Measurements from ENCODE around the gene CTNNBL1.
A peak's percentile ranks its signal among the peaks of the same experiment; 100 is the strongest.

CTNNBL1 gene

DNA sequence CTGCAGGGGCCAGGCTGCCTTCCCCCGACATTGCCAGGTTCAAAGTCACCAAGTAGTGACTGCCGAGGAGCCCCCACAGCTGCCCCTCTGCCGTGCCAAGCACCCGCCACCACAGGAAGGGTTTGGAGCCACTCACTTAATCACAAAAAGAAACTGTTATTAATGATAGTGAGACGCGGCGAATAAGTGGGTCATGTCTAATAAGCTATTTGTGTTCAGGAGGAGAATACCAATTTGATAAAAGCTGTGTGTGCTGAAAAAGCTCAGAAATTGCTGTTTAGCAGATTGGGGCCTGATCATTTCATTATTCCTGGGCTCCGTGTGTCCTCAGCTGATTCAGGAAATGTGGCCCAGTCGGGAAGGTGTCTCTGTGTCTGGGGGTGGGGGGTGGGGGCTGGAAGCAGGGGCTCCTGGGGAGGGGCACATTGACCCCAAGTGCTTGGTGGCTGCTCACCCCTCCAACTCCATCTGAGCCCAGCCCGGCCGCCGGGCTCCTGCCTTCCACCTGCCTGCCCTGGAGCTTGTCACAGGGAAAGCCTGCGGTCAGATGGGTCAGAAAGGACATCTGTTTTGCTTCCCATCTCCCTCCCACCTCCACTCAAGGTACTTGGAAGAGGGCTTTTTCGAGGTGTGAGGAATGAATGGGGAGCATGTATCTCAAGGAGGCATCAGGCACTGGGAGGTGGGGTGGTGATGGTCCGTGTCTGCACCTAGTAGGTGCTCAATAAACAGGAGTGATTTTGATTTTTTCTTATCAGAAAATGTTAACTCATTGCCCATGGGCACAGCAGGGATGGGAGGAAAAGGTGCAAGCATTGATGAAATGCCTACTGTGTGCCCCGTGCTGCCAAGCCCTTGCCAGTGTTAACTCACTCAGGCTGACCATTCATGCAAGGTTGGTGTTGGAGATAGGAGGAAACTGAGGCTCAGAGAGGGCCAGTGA, 212.1 kb downstream of the CTNNBL1 start:
- WGBS = 88% methylated on average over 16 of the region's 16 CpGs
- no peak overlapping the region for H3K27ac ChIP-seq (ENCODE audit: low read depth, low read length)
- no peak overlapping the region for H3K4me3 ChIP-seq (ENCODE audit: low read length)
- H3K9ac ChIP-seq (ENCODE audit: low read depth, low read length) = no peak overlapping the region
- H3K4me1 ChIP-seq (ENCODE audit: insufficient read depth, low read length) = peaks cover 13% of the 10 kb centered on the region
- H3K36me3 ChIP-seq (ENCODE audit: insufficient read depth, low read length) = no peaks in the 10 kb centered on the region
- H3K27me3 ChIP-seq (ENCODE audit: insufficient read depth, low read length) = peaks cover 12% of the 10 kb centered on the region
- no peaks in the 10 kb centered on the region for H3K9me3 ChIP-seq (ENCODE audit: insufficient read depth, low read depth, low read length)

DNA sequence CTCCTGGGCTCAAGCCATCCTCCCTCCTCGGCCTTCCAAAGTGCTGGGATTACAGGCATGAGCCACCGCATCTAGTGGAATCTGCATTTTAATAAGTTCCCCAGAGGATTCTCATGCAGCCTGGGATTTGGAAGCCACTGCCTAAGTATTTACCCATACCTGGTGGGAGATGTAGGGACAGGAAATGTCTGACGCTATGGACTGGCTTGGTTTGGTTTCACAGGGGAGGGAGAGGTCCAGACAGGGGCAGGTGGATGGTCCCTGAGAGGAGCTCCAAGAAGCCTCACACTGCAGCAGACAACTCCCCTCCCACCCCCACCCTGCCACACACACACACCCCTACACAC, 213.5 kb downstream of the CTNNBL1 start:
- H3K9ac ChIP-seq (ENCODE audit: low read depth, low read length) = no peak overlapping the region
- no peaks in the 10 kb centered on the region for H3K36me3 ChIP-seq (ENCODE audit: insufficient read depth, low read length)
- WGBS = 42% methylated on average over 3 of the region's 3 CpGs
- no peak overlapping the region for H3K4me3 ChIP-seq (ENCODE audit: low read length)
- no peaks in the 10 kb centered on the region for H3K9me3 ChIP-seq (ENCODE audit: insufficient read depth, low read depth, low read length)
- H3K4me1 ChIP-seq (ENCODE audit: insufficient read depth, low read length) = peaks cover 21% of the 10 kb centered on the region
- peaks cover 8% of the 10 kb centered on the region for H3K27me3 ChIP-seq (ENCODE audit: insufficient read depth, low read length)
- H3K27ac ChIP-seq (ENCODE audit: low read depth, low read length) = peak overlapping the region; percentile 15; the same call in 1 of the 2 replicates

DNA sequence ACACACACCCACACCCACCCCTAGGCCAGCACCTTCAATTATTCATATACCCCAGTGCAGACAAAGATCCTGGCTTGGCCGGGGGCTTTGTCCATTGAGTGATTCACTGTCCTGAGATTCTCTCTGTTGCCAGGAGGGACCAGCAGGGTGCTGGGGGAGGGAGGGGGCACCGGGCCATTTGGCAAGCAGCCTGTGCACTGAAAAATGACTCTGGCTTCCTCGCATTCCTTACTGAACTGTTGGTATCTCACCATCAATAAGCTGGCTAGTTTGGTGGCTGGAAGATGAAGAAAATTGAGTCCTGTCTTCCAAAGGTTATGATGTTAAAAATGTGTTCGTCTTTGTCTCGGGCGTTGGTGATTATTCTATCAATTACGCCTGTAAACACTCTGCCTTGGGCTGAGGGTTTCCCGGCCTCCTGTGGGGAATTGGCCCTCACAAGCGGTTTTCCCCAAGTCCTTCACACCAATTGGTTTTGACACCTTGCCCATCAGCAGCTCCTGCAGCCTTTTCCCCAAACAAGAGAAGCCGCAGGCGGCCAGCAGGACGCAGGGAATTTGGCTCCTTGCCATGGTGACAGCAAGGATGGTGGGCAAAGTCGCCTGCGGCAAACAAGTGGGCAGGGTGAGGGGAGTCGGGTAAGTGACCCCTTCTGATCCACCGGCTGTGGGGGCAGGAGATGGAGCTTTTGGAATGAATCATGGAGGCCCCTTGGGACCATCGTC, 214.0 kb downstream of the CTNNBL1 start:
- H3K4me3 ChIP-seq (ENCODE audit: low read length) = peak overlapping the region; percentile 0; the same call in 1 of the 2 replicates
- no peaks in the 10 kb centered on the region for H3K36me3 ChIP-seq (ENCODE audit: insufficient read depth, low read length)
- peaks cover 9% of the 10 kb centered on the region for H3K27me3 ChIP-seq (ENCODE audit: insufficient read depth, low read length)
- no peaks in the 10 kb centered on the region for H3K9me3 ChIP-seq (ENCODE audit: insufficient read depth, low read depth, low read length)
- peaks cover 22% of the 10 kb centered on the region for H3K4me1 ChIP-seq (ENCODE audit: insufficient read depth, low read length)
- no peak overlapping the region; the same call in 1 of the 2 replicates for H3K9ac ChIP-seq (ENCODE audit: low read depth, low read length)
- 38% methylated on average over 17 of the region's 17 CpGs for WGBS
- peak overlapping the region; percentile 65; the same call in 1 of the 2 replicates for H3K27ac ChIP-seq (ENCODE audit: low read depth, low read length)

DNA sequence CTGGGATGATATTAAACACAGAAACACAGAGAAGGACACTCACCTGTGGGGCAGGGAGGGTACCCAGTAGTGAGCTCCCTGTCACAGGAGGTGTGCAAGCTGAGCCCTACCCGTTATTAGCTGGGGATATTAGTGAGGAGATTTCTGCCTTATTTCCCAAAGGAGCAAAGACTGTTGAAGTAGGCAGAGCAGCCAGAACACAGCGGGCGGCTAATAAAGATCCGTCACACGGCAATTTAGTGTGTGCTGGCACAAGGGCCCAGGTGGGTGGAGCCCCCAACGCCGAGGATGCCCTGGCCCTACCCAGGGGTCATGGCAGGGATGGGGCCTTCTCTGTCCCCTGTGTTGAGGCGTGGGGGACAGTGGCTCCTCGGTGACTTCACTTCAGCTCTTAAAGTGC, 217.4 kb downstream of the CTNNBL1 start:
- peaks cover 23% of the 10 kb centered on the region for H3K4me1 ChIP-seq (ENCODE audit: insufficient read depth, low read length)
- 78% methylated on average over 9 of the region's 9 CpGs for WGBS

DNA sequence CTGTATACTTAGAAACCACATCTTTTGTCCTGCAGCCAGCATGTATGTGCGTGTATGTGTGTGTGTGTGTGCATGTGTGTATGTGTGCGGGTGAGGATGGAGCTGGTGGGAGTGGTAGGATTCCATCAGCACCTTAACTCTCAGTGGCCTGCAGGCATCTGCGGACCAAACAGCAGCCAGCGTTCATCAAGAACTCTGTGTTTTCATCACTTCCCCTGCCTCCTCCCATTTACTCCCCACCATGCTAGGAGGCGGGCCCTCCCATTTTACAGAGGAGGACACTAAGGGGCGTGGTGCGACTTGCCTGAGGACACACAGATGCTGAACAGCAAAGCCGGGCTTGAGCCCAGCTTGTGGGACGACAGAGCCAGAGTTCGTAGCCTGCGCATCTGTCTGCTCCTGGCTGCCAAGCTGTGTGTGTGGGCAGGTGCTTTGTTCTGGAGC, 218.0 kb downstream of the CTNNBL1 start:
- no peak overlapping the region for H3K9ac ChIP-seq (ENCODE audit: low read depth, low read length)
- no peak overlapping the region for H3K4me3 ChIP-seq (ENCODE audit: low read length)
- H3K27ac ChIP-seq (ENCODE audit: low read depth, low read length) = no peak overlapping the region
- no peaks in the 10 kb centered on the region for H3K9me3 ChIP-seq (ENCODE audit: insufficient read depth, low read depth, low read length)
- WGBS = 7% methylated on average over 9 of the region's 11 CpGs
- no peaks in the 10 kb centered on the region for H3K36me3 ChIP-seq (ENCODE audit: insufficient read depth, low read length)
- H3K4me1 ChIP-seq (ENCODE audit: insufficient read depth, low read length) = peaks cover 29% of the 10 kb centered on the region
- peaks cover 21% of the 10 kb centered on the region for H3K27me3 ChIP-seq (ENCODE audit: insufficient read depth, low read length)

More for the DNA sequence above, 217.4 kb downstream of the CTNNBL1 start:
- no peaks in the 10 kb centered on the region for H3K9me3 ChIP-seq (ENCODE audit: insufficient read depth, low read depth, low read length)
- H3K4me3 ChIP-seq (ENCODE audit: low read length) = no peak overlapping the region
- no peak overlapping the region for H3K27ac ChIP-seq (ENCODE audit: low read depth, low read length)
- H3K9ac ChIP-seq (ENCODE audit: low read depth, low read length) = no peak overlapping the region
- H3K27me3 ChIP-seq (ENCODE audit: insufficient read depth, low read length) = peaks cover 15% of the 10 kb centered on the region
- H3K36me3 ChIP-seq (ENCODE audit: insufficient read depth, low read length) = no peaks in the 10 kb centered on the region

DNA sequence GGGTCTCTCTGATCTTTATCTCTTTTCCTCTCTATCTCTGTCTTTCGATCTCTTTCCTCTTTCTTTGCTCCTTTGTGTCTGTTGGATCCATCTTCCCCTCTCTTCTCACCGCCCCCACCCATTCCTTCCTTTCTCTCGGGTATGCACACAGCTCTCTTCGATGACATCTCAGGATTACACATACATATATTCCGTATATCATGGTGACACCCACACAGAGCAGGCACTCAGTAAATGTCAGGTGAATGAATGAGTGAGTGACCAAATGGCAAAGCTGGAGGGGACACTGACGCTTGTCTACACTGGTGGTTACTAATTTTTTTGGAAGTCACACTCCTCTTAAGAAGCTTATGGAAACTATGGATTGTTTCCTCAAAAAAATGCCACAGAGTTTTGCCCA, 219.0 kb downstream of the CTNNBL1 start:
- Histone ChIP-seq H3K27ac (ENCODE audit: low read depth, low read length) (no peak overlapping the region), H3K27me3 (ENCODE audit: insufficient read depth, low read length) (peaks cover 21% of the 10 kb centered on the region), H3K9me3 (ENCODE audit: insufficient read depth, low read depth, low read length) (no peaks in the 10 kb centered on the region), H3K9ac (ENCODE audit: low read depth, low read length) (no peak overlapping the region), H3K4me3 (ENCODE audit: low read length) (no peak overlapping the region), H3K4me1 (ENCODE audit: insufficient read depth, low read length) (peaks cover 30% of the 10 kb centered on the region), H3K36me3 (ENCODE audit: insufficient read depth, low read length) (no peaks in the 10 kb centered on the region)
- 73% methylated on average over 6 of the region's 6 CpGs for whole genome bisulfite sequencing

DNA sequence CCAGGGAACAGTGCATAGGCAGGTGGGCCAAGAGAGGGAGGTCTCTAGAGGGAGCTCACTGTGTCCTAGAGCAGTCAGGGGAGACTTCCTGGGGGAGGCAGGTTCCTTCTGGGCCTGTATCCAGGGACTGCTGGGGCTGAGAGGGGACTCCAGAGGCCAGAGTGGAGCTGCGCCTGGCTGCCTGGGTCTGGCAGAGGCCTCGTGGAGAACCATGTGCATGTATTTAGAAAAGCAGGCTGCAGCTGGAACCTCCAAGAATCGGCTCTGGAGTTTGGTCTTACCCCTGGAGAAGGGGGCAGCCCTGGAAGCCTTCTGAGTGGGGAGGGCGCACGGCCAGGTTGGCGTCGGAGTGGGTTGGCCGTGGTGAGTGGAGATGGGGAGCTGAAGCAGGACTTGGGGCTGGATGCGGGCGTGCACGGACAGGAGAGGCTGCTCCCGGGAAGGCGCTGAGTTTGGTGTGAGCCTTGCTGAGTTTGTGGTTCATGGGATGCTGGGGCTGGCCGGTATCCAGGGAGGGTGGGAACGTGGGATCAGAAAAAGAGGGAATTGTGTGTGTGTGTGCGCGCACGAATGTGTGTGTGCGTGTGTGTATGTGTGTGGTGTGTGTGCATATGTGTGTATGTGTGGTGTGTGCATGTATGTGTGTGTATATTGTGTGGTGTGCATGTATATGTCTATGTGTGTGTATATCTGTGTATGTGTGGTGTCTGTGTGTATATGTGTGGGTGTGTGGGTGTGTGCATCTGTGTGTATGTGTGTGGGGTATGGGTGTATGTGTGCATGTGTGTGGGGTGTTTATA, 219.9 kb downstream of the CTNNBL1 start:
- Histone ChIP-seq H3K9ac (ENCODE audit: low read depth, low read length) (no peak overlapping the region), H3K9me3 (ENCODE audit: insufficient read depth, low read depth, low read length) (no peaks in the 10 kb centered on the region), H3K27ac (ENCODE audit: low read depth, low read length) (no peak overlapping the region), H3K36me3 (ENCODE audit: insufficient read depth, low read length) (no peaks in the 10 kb centered on the region), H3K27me3 (ENCODE audit: insufficient read depth, low read length) (peaks cover 21% of the 10 kb centered on the region), H3K4me1 (ENCODE audit: insufficient read depth, low read length) (peaks cover 25% of the 10 kb centered on the region), H3K4me3 (ENCODE audit: low read length) (no peak overlapping the region)
- 76% methylated on average over 19 of the region's 19 CpGs for WGBS

DNA sequence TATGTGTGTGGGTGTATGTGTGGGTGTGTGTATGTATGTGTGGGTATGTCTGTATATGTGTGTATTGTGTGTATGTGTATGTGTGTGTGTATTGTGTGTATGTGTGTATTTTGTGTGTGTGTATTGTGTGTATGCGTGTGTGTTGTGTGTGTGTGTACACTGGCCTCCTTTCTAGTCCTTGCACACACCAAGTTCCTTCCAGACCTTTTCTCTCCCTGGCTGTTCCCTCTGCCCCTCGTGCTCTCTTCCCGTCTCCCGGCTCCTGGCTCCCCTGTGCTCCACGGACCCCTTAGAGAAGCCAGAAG, 220.5 kb downstream of the CTNNBL1 start:
- Histone ChIP-seq H3K27me3 (ENCODE audit: insufficient read depth, low read length) (peaks cover 21% of the 10 kb centered on the region), H3K4me3 (ENCODE audit: low read length) (peak overlapping the region; percentile 58), H3K27ac (ENCODE audit: low read depth, low read length) (no peak overlapping the region; the same call in 1 of the 2 replicates), H3K9me3 (ENCODE audit: insufficient read depth, low read depth, low read length) (no peaks in the 10 kb centered on the region), H3K36me3 (ENCODE audit: insufficient read depth, low read length) (no peaks in the 10 kb centered on the region), H3K4me1 (ENCODE audit: insufficient read depth, low read length) (peaks cover 28% of the 10 kb centered on the region), H3K9ac (ENCODE audit: low read depth, low read length) (no peak overlapping the region)
- 38% methylated on average over 4 of the region's 5 CpGs for WGBS

DNA sequence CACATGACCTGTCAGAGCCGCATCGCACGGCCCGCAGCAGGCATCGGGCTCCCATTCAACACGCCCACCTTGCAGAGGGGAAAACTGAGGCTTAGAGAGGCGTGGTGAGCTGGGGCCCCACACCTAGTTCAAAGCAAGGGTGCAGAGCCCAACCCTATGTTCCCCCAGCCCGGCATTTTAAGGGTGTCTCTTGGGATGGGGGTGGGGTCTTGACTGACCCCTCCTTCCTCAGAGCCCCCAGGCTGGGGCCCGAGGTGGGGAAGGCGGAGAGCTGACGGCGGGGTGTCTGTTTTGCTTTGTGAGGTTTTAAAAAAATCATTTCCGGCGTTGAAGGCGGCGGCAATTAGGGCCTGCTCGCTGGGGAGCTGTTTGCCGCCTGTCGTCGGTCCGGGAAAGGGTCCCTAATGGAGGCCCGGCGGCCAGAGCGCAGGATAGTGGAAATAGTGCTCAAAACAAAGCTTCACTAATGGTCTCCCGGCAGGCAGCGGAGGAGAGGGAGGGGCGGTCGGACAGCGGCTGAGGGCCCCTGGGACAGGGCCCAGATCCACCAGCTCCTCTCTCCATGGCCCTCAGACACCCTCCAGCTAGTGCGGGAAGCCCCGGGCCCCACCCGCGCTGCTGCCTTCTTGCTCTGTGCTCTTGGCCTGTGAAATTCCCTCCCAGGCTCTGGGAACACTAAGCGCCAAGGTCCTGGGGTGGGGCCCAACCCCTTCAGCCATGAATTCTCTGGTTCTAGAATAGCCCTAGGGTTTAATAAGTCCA, 221.0 kb downstream of the CTNNBL1 start:
- no peaks in the 10 kb centered on the region for H3K9me3 ChIP-seq (ENCODE audit: insufficient read depth, low read depth, low read length)
- H3K4me3 ChIP-seq (ENCODE audit: low read length) = peak overlapping the region; percentile 58
- H3K9ac ChIP-seq (ENCODE audit: low read depth, low read length) = peak overlapping the region; percentile 46
- H3K27ac ChIP-seq (ENCODE audit: low read depth, low read length) = peak overlapping the region; percentile 74
- 4% methylated on average over 34 of the region's 34 CpGs for WGBS
- peaks cover 21% of the 10 kb centered on the region for H3K27me3 ChIP-seq (ENCODE audit: insufficient read depth, low read length)
- peaks cover 28% of the 10 kb centered on the region for H3K4me1 ChIP-seq (ENCODE audit: insufficient read depth, low read length)
- H3K36me3 ChIP-seq (ENCODE audit: insufficient read depth, low read length) = no peaks in the 10 kb centered on the region

DNA sequence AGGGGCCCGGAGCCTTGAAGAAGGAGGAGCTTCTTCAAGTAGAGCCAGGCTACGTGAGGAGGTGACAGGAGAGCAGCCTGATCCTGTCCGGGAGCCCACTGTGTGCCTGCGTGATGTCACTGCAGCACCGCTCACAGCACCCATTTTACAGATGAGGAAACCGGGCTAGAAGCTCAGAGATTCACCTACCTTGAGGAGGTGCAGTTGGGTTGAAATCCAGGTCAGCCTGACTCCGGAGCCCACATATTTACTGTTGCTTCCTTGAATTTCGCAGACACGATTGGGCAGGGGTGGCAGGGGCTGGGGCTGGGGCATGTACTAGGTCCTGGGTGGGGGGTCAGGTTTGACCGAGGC, 221.6 kb downstream of the CTNNBL1 start:
- Histone ChIP-seq H3K4me3 (ENCODE audit: low read length) (peak overlapping the region; percentile 58), H3K9ac (ENCODE audit: low read depth, low read length) (peak overlapping the region; percentile 46; the same call in 1 of the 2 replicates)
- 18% methylated on average over 10 of the region's 10 CpGs for WGBS

More for the DNA sequence above, 221.6 kb downstream of the CTNNBL1 start:
- peak overlapping the region; percentile 74 for H3K27ac ChIP-seq (ENCODE audit: low read depth, low read length)
- no peaks in the 10 kb centered on the region for H3K36me3 ChIP-seq (ENCODE audit: insufficient read depth, low read length)
- H3K4me1 ChIP-seq (ENCODE audit: insufficient read depth, low read length) = peaks cover 28% of the 10 kb centered on the region
- no peaks in the 10 kb centered on the region for H3K9me3 ChIP-seq (ENCODE audit: insufficient read depth, low read depth, low read length)
- H3K27me3 ChIP-seq (ENCODE audit: insufficient read depth, low read length) = peaks cover 21% of the 10 kb centered on the region
